HepG2 (cell line): Measurements from ENCODE around the gene TM4SF5. TPM values are rescaled to one million over a fixed set of nuclear protein-coding genes. Genes with fewer than 3 reads are reported as not detected.
A peak's percentile ranks its signal among the peaks of the same experiment; 100 is the strongest.

ENCODE experiments used
- ARID2 ChIP-seq: sonication (generic); formaldehyde crosslinking; IDR thresholded peaks from 2 replicates; pipeline ENCODE4 v1.8.1; 2022; ENCODE audit warnings: mild to moderate bottlenecking, missing genetic modification reagents, borderline replicate concordance
- ATM ChIP-seq: fragments of 450-650 bp; IDR thresholded peaks from 2 replicates; pipeline ENCODE4 v1.7.1; 2017; ENCODE audit warnings: mild to moderate bottlenecking, borderline replicate concordance
- CEBPG ChIP-seq: IDR thresholded peaks from 2 replicates; pipeline ENCODE4 v1.6.1; 2016
- ESRRA ChIP-seq: sonication (generic); formaldehyde crosslinking; IDR thresholded peaks from 2 replicates; pipeline ENCODE4 v1.5.1; 2020; ENCODE audit warnings: mild to moderate bottlenecking, low read depth, missing genetic modification reagents
- FOXO1 ChIP-seq: sonication (generic); formaldehyde crosslinking; IDR thresholded peaks from 2 replicates; pipeline ENCODE4 v1.4.0; 2020; ENCODE audit warnings: missing genetic modification reagents
- GPN1 ChIP-seq: sonication (generic); formaldehyde crosslinking; IDR thresholded peaks from 2 replicates; pipeline ENCODE4 v1.5.1; 2020; ENCODE audit warnings: missing genetic modification reagents, borderline replicate concordance
- GTF3A ChIP-seq: sonication (generic); formaldehyde crosslinking; conservative IDR thresholded peaks from 2 replicates; pipeline ENCODE4 v1.4.0; 2020; ENCODE audit warnings: mild to moderate bottlenecking, missing genetic modification reagents
- HBP1 ChIP-seq: IDR thresholded peaks from 2 replicates; pipeline ENCODE4 v1.6.1; 2016; ENCODE audit warnings: low read depth, control low read depth
- HDAC2 ChIP-seq: sonication (generic); formaldehyde crosslinking; IDR thresholded peaks from 2 replicates; pipeline ENCODE4 v1.4.0; 2020; ENCODE audit warnings: missing genetic modification reagents
- HNRNPUL1 ChIP-seq: fragments of 200-400 bp; formaldehyde crosslinking; IDR thresholded peaks from 2 replicates; pipeline ENCODE4 v1.6.1; 2017; ENCODE audit warnings: low read depth, mild to moderate bottlenecking, low read length, moderate library complexity
- KDM5A ChIP-seq: fragments of 200-600 bp; sonication (generic); IDR thresholded peaks from 2 replicates; pipeline ENCODE4 v1.7.0; 2018; ENCODE audit warnings: antibody characterized with exemption, mild to moderate bottlenecking, low read length, borderline replicate concordance
- LBX2 ChIP-seq: sonication (generic); formaldehyde crosslinking; IDR thresholded peaks from 2 replicates; pipeline ENCODE4 v1.5.0; 2020; ENCODE audit warnings: missing genetic modification reagents, mild to moderate bottlenecking, borderline replicate concordance
- MTERF4 ChIP-seq: sonication (generic); formaldehyde crosslinking; IDR thresholded peaks from 2 replicates; pipeline ENCODE4 v1.8.0; 2023; ENCODE audit warnings: mild to moderate bottlenecking, missing genetic modification reagents
- MTF2 ChIP-seq: sonication (generic); formaldehyde crosslinking; IDR thresholded peaks from 2 replicates; pipeline ENCODE4 v1.5.0; 2020; ENCODE audit warnings: missing genetic modification reagents, borderline replicate concordance
- NFATC3 ChIP-seq: sonication (generic); formaldehyde crosslinking; IDR thresholded peaks from 2 replicates; pipeline ENCODE4 v1.5.1; 2020; ENCODE audit warnings: mild to moderate bottlenecking, missing genetic modification reagents
- NPAS2 ChIP-seq: sonication (generic); formaldehyde crosslinking; IDR thresholded peaks from 2 replicates; pipeline ENCODE4 v1.8.0; 2022; ENCODE audit warnings: mild to moderate bottlenecking, missing genetic modification reagents, borderline replicate concordance
- PLRG1 ChIP-seq: fragments of 450-650 bp; conservative IDR thresholded peaks from 2 replicates; pipeline ENCODE4 v1.6.1; 2016
- PTBP1 ChIP-seq: fragments of 200-400 bp; formaldehyde crosslinking; IDR thresholded peaks from 2 replicates; pipeline ENCODE4 v1.6.1; 2018; ENCODE audit warnings: low read length, low read depth; ENCODE audit not compliant: poor library complexity, severe bottlenecking
- REPIN1 ChIP-seq: sonication (generic); formaldehyde crosslinking; IDR thresholded peaks from 2 replicates; pipeline ENCODE4 v1.8.0; 2022; ENCODE audit warnings: missing genetic modification reagents, low read depth, mild to moderate bottlenecking, borderline replicate concordance
- TBX3 ChIP-seq: fragments of 450-650 bp; IDR thresholded peaks from 2 replicates; pipeline ENCODE4 v1.6.1; 2017; ENCODE audit warnings: antibody characterized with exemption, mild to moderate bottlenecking, inconsistent platforms, borderline replicate concordance
- ZBTB34 ChIP-seq: sonication (generic); formaldehyde crosslinking; IDR thresholded peaks from 2 replicates; pipeline ENCODE4 v1.8.0; 2022; ENCODE audit warnings: mild to moderate bottlenecking, missing genetic modification reagents
- ZNF264 ChIP-seq: sonication (generic); formaldehyde crosslinking; IDR thresholded peaks from 2 replicates; pipeline ENCODE4 v1.4.0; 2020; ENCODE audit warnings: missing genetic modification reagents
- ZNF3 ChIP-seq: IDR thresholded peaks from 2 replicates; pipeline ENCODE4 v1.7.0; 2017; ENCODE audit warnings: inconsistent platforms
- ZNF414 ChIP-seq: sonication (generic); formaldehyde crosslinking; IDR thresholded peaks from 2 replicates; pipeline ENCODE4 v1.5.0; 2020; ENCODE audit warnings: missing genetic modification reagents
- ZNF598 ChIP-seq: sonication (generic); formaldehyde crosslinking; IDR thresholded peaks from 2 replicates; pipeline ENCODE4 v1.5.1; 2020; ENCODE audit warnings: mild to moderate bottlenecking, missing genetic modification reagents, borderline replicate concordance
- ZNF788 ChIP-seq: sonication (generic); formaldehyde crosslinking; IDR thresholded peaks from 2 replicates; pipeline ENCODE4 v1.5.0; 2020; ENCODE audit warnings: mild to moderate bottlenecking, missing genetic modification reagents, borderline replicate concordance
- polyA plus RNA-seq, 8 experiments: library from polyadenylated mRNA; depleted of rRNA in 3 of 8; stranded (reverse) in 7 of 8; unstranded in 1 of 8; fragments of >200 nt; fragmentation: Illumina TruSeq in 4 of 8; extraction: Trizol in 4 of 8; gene quantifications; 2 replicates each; pipeline versions ENCODE4 v1.2.1 to v1.2.3, GENCODE V29; 2011 to 2016; ENCODE audit warnings: low read depth in 4 of 8, missing spikeins in 1 of 8, mixed read lengths in 1 of 8; ENCODE audit not compliant: insufficient read depth in 1 of 8
- total RNA-seq, 5 experiments: library from RNA; depleted of rRNA; stranded (reverse); fragments of >200 nt; fragmentation: Illumina TruSeq; extraction: Trizol; gene quantifications; 2 replicates each; pipeline ENCODE4 v1.2.3, GENCODE V29; 2016; ENCODE audit warnings: low read depth in 1 of 5

Gene TM4SF5
- total and polyA plus RNA-seq, 2 of the 13 experiments (the other 11 are each of a cell fraction or from before 2014, with no cell fraction given): 30.1 to 126 TPM

GRCh38 chr17:4788807-4789700 lies 17.4 kb downstream of the TM4SF5 start, which contains the start of gene GLTPD2 (continued):
- TF ChIP-seq PTBP1: peak; percentile 46
- no peak for TF ChIP-seq NPAS2 (CRISPR knock-in tag)
- TF ChIP-seq TBX3: no peak
- TF ChIP-seq MTF2 (CRISPR knock-in tag): no peak; the same call in 1 of the 2 replicates
- no peak for TF ChIP-seq ZNF3 (CRISPR knock-in tag)
- no peak for TF ChIP-seq ZBTB34 (CRISPR knock-in tag)
- no peak for TF ChIP-seq LBX2 (CRISPR knock-in tag)
- no peak for TF ChIP-seq KDM5A
- no peak for TF ChIP-seq NFATC3 (CRISPR knock-in tag)
- TF ChIP-seq ZNF414 (CRISPR knock-in tag): 0 out of 2 replicates have a peak, but pooled peaks have one; percentile 76
- TF ChIP-seq ARID2 (CRISPR knock-in tag): no peak
- peak; percentile 19; the same call in 1 of the 2 replicates for TF ChIP-seq ZNF264
- TF ChIP-seq ZNF788: no peak; the same call in 1 of the 2 replicates
- no peak for TF ChIP-seq ZNF598
- TF ChIP-seq ESRRA (CRISPR knock-in tag): peak; percentile 42
- TF ChIP-seq REPIN1 (CRISPR knock-in tag): no peak; the same call in none of the 2 replicates
- no peak for TF ChIP-seq HBP1 (CRISPR knock-in tag)
- TF ChIP-seq GTF3A (CRISPR knock-in tag): no peak
- no peak; the same call in 1 of the 2 replicates for TF ChIP-seq CEBPG
- TF ChIP-seq HNRNPUL1: peak; percentile 82
- no peak for TF ChIP-seq MTERF4 (CRISPR knock-in tag)
- no peak for TF ChIP-seq GPN1 (CRISPR knock-in tag)
- TF ChIP-seq ATM: no peak
- peak; percentile 63; the same call in 1 of the 2 replicates for TF ChIP-seq FOXO1 (CRISPR knock-in tag)
- no peak; the same call in 1 of the 2 replicates for TF ChIP-seq HDAC2
- no peak for TF ChIP-seq PLRG1
